Renal cortical epithelial cell (primary cell): Measurements from ENCODE around the gene GPC3. TPM values are rescaled to one million over a fixed set of nuclear protein-coding genes. Genes with fewer than 3 reads are reported as not detected.
"Not testable (repeated sequence)": the region's sequence is repeated elsewhere in the genome, so short reads cannot be mapped to it uniquely, and the experiment has no call there.

Source experiments
- DNase-seq: peaks from one replicate; pipeline ENCODE4 v3.0.0-alpha.2; 2011; ENCODE audit warnings: low read depth
- total RNA-seq: library from RNA; depleted of rRNA; stranded (reverse); fragments of >200 nt; gene quantifications from 2 replicates; pipeline ENCODE4 v1.2.3, GENCODE V29; 2014

GPC3 gene
- total RNA-seq, 1 donor from 2014 or later: 1.8 TPM

- DNase-seq: no peak
These were observed 421.7 kb downstream of the GPC3 start for GRCh38 chrX:133563705-133564104.

DNA sequence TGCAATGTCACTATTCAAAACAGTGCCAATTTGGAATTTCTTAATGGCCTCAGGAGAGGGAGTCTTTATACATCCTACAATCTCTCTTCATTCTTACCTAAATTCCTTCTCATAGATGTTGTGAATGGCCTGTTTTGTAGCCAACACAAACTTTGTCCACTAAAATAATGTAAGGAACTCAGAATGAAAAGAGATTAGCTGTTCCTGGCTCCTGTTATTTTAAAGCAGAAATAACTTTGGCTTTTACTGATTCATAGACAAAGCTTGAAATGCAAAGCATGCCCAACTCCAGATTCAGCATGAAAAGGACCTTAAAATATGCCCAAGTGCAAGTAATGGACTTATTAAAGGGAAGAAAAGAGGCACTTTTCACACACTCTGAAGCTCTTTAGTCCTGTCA, 424.1 kb downstream of the GPC3 start:
- DNase-seq: no peak

- DNase-seq: no peak
These were observed 425.5 kb downstream of the GPC3 start for GRCh38 chrX:133559909-133560308.

DNA sequence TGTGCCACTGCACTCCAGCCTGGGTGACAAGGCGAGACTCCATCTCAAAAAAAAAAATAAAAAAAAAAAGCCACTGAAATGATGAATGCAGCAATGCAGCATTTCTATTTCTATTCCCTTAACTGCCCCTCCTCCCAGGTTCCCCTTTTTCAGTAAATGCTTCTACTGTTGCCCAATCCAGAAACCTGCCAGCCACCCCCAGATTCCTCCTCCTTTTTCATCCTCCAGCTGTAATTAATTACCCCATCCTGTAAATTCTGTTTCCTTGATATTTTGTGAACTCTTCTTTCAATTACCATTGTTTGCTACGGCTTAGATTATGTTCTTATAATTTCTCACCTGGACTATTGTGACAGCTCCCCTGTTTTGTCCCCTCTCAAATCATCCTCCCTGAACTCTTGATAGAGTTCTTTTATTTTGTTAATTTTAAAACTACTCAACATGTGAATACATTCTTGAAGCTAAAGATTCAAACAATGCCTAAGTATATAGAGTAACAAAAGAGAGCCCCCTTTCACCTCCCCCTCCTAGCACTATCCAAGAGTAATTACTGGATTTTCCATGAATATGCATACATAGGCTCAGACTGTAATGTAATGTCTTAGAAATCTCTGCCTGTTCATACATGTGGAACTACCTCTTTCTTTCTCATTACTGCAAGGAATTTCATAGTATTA, 429.5 kb downstream of the GPC3 start:
- DNase-seq: no peak

DNA sequence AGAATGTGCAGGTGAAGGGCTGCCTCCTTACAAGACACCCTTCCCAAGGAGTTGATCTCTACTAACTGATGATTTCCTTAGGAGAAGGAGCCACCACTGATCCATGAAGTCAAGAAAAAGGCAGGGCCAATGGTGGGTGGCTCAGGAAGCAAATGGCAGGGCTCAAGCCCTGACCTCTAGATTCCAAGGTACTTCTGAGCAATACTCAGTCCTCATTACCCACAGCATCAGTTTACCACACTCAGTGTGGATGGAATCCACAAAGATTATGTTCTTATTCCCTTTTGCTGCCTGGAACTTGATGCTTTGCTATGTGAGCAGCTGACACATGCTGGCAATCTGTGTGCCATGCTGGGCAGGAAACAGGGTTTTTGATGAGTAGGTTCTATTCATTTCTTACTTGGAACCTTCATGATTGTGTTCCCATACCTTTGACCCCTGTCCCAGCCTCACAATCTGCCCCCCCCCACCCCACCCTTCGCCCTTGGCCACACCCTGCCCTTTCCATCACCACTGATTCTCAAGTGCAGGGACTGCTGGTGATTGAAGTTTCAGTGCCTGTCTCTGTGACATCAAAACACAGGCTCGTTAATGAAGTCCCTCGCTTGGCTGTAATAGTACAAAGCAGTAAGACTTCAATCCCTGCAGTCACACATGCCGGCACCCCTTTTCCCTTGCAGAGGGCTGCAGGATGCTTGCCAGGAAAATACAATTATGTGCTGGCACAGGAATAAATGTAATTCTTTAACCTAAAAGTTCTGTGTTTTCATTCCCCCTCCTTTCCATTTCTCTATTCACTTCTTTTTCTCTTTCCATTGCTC, 434.5 kb downstream of the GPC3 start:
- no peak for DNase-seq

DNA sequence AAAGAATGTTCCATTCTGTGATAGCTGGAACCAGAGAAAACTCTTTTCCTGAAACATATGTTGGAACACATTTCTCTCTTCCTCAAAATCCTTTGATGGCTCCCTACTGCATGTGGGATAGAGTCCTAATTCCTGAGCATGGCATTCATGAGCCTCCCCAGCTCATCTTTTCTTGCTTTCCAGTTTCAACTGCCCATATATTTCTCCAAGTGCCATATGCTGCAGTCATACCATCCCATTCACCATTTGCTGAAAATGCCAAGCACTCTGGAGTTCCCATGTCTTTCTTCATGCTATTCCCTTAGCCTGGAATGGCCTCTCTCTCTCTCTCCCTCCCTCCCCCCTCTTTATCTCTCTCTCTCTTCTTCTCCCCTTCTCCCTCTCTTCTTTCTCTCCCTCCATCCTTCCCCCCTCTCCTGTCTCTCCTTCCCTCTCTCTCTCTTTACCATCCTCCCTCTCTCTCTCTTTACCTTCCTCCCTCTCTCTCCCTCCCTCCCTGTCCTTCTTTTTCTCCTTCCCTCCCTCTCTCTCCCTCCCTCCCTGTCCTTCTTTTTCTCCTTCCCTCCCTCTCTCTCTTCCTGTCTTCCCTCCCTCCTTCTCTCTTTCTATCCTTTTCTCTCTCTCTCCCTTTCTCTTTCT, 436.0 kb downstream of the GPC3 start:
- DNase-seq: no peak

DNA sequence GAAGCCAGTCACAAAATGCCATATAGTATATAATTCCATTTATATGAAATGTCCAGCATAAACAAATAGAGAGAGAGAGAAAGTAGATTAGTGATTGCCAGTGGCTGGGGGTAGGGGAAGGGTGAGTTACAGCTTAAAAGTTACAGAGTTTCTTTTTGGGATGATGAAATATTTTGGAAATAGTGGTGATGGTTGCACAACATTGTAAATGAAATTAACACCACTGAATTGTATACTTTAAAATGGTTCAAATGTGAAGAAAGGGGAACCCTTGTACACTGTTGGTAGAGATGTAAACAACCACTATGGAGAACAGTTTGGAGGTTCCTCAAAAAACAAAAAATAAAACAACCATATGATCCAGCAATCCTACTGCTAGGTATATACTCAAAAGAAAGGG, 439.0 kb downstream of the GPC3 start:
- no peak for DNase-seq

DNA sequence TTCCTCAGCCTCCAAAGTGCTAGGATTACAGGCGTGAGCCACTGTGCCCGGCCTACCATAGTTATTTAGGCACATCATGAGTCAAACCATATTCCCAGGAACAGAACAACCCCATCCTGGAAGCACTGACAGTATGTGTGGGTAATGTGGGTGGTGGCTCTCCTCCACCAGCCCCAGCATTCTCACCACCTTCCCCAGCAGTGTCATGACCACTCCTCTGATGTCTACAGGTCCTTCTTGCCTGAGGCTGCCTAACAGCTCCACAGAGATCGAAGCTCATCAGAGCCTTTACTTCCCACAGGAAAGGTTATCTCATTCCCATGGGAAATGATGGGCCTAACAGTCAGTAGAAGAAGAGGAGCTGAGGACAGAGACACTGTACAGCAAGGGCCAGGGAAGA, 440.6 kb downstream of the GPC3 start:
- DNase-seq: peak; percentile 6

DNA sequence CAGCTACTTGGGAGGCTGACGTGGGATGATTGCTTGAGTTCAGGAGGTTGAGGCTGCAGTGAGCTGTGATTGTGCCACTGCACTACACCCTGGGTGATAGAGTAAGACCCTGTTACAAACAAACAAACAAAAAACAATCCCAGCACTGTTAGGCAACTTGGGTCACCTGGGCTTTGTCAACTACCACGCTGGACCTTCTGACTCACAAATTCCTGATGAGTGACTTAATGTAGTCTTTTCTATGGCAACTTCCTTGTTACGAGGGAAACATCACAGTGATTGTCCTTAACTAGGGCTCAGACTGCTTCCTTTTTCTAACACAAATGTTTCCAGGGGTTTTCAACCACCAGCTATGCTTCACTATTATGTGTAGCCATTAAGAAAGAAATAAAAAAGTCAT, 441.3 kb downstream of the GPC3 start:
- DNase-seq: peak; percentile 98

DNA sequence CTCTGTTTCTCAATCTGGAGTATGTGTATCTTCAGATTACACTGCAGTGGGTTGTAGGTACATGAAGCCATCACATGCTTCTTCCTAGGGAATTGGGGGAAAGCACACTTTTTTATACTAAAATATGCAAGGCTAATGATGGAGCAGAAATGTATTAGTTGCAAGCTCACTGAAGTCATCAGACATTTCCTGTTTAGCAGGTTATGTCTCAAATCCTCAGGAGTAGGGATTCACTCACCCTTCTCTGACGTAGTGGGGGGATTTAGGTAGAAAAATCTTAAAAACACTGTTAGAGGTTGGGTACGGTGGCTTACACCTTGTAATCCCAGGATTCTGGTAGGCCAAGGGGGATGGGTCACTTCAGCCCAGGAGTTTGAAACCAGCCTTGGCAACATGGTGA, 441.7 kb downstream of the GPC3 start:
- peak; percentile 11 for DNase-seq

GRCh38 chrX:133542476-133542875, 442.9 kb downstream of the GPC3 start:
- no peak for DNase-seq

DNA sequence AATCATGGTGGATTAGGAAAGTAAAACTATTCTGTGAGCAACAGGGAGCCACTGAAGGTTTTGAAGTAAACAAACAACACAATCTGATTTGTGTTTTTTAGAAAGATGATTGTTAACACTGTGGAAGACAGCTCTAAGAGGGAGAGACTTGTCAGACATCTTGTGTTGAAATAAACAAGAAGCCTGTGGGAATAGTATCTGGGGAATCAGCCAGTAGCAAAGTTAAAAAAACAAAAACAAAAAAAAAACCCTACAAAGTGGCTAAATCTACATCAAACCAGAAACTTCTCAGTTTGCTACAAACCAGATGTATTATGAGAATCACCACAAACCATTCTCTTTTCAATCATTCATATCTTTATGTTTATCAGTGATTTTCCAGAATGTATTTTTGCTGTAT, 444.4 kb downstream of the GPC3 start:
- DNase-seq: no peak

GRCh38 chrX:133538148-133538547, 447.2 kb downstream of the GPC3 start:
- no peak for DNase-seq

GRCh38 chrX:133537142-133537541, 448.3 kb downstream of the GPC3 start:
- DNase-seq: no peak

GRCh38 chrX:133535066-133535465, 450.3 kb downstream of the GPC3 start:
- DNase-seq: no peak

- no peak for DNase-seq
These were observed 451.2 kb downstream of the GPC3 start for GRCh38 chrX:133534172-133534571.

GRCh38 chrX:133533249-133533648, 452.1 kb downstream of the GPC3 start:
- no peak for DNase-seq

GRCh38 chrX:133530960-133531359, 454.4 kb downstream of the GPC3 start:
- no peak for DNase-seq

- no peak for DNase-seq
These were observed 455.8 kb downstream of the GPC3 start for GRCh38 chrX:133529578-133529977.

DNA sequence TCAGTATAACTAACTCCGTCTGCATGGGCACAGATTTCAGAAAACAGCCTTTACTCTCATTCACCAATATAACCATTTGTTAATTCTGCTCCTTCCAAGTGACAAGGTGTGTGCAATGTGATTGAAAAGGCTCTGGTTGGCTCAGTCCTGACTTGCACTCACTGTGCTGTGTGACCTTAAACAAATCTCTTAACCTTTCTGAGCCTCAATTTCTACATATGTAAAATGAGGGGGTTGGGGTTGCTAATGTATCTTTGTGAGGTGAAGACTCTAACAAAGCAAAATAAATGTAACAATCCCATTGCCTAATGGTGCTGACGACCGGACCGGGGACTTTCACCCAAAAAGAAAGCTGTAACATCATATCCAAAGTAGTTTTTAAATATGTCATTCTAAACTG, 457.6 kb downstream of the GPC3 start:
- DNase-seq: no peak

- no peak for DNase-seq
These were observed 458.0 kb downstream of the GPC3 start for GRCh38 chrX:133527415-133527814.

DNA sequence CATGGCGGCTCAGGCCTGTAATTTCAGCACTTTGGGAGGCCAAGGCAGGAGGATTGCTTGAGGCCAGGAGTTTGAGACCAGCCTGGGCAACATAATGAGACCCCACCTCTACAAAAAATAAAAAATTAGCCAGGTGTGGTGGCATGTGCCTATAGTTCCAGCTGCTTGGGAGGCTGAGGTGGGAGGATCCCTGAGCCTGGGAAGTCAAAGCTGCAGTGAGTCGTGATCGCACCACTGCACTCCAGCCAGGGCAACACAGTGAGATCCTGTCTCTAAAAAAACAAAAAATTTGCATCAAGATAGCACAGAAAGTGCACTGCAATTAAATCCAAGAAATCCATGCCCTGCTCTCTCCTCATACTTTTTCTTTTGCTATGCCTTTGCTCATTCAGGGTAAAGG, 458.6 kb downstream of the GPC3 start:
- DNase-seq: not testable (repeated sequence)

DNA sequence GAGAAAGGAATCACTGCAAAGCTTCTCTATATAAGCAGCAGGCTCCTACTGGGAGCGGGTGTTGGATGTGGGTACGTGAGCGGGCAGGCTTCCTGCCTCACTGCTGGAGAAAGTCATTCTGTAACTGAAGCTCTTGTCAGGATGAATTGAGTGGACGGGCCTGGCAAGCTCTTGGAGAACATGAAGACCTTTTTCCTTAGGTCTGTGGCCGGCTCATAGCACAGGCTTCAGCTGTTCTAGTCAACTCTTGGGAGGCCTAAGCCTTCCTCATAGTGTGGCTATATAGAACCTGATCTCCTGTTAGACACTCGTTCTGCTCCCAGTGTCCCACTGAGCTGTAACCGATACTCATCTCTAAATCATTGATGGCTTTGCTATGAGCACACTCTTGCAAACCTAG, 461.9 kb downstream of the GPC3 start:
- no peak for DNase-seq
